Gastroesophageal sphincter (tissue), 3 donors: ENCODE results near the gene TAF1C.

ENCODE experiments used
- EP300 ChIP-seq: sonication (generic); formaldehyde crosslinking; IDR thresholded peaks from one replicate; pipeline ENCODE4 v1.6.1; 2017; ENCODE audit warnings: antibody characterized with exemption, mild to moderate bottlenecking
- POLR2A ChIP-seq, 2 donors: fragments of 450-650 bp; IDR thresholded peaks; one replicate each; pipeline ENCODE4 v1.6.1; 2017; ENCODE audit warnings: antibody characterized with exemption in 2 of 2, mild to moderate bottlenecking in 2 of 2, moderate library complexity in 1 of 2
- TF ChIP-seq, protein P1 (sequence below), 4 experiments: fragments of 200-600 bp in 2 of 4; fragments of 450-650 bp in 2 of 4; sonication (generic) in 1 of 4; IDR thresholded peaks; one replicate each; pipeline ENCODE4 v1.5.1; 2017 to 2019; ENCODE audit warnings: antibody characterized with exemption in 4 of 4, mild to moderate bottlenecking in 2 of 4, moderate library complexity in 2 of 4

DNA sequence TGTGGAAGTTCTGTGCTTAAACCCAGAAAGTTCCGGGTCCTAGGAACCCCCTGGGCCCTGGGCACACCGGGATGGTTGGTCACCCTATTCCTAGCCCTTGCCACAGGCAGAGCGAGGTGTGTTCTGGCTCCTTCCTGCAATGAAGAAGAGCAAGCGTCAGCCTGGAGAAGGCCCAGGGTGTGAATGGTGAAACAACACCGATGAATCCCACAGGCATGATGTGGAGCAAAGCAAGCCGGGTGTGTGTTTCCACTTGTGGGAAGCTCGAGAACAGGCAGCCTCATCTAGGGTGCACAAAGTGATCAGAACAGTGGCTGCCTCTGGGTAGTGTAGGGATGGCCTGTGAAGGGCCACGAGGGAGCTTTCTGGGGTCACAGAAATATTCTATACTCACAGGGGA is 39.2 kb upstream of the TAF1C start:
- TF ChIP-seq POLR2A (IDR thresholded peaks at IDR 0.05) (no peak), EP300 (no peak)
- TF ChIP-seq, protein P1, sequence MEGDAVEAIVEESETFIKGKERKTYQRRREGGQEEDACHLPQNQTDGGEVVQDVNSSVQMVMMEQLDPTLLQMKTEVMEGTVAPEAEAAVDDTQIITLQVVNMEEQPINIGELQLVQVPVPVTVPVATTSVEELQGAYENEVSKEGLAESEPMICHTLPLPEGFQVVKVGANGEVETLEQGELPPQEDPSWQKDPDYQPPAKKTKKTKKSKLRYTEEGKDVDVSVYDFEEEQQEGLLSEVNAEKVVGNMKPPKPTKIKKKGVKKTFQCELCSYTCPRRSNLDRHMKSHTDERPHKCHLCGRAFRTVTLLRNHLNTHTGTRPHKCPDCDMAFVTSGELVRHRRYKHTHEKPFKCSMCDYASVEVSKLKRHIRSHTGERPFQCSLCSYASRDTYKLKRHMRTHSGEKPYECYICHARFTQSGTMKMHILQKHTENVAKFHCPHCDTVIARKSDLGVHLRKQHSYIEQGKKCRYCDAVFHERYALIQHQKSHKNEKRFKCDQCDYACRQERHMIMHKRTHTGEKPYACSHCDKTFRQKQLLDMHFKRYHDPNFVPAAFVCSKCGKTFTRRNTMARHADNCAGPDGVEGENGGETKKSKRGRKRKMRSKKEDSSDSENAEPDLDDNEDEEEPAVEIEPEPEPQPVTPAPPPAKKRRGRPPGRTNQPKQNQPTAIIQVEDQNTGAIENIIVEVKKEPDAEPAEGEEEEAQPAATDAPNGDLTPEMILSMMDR (IDR thresholded peaks at IDR 0.05): no peak
